H1 (cell line): Measurements from ENCODE around the gene RPS17. TPM values are rescaled to one million over a fixed set of nuclear protein-coding genes. Genes with fewer than 3 reads are reported as not detected.

Experiments used
- CHD7 ChIP-seq: fragments of 300-600 bp; sonication (generic); IDR thresholded peaks from 2 replicates; pipeline ENCODE4 v1.7.1; 2012; ENCODE audit warnings: low read length, moderate library complexity, mild to moderate bottlenecking, inconsistent platforms; ENCODE audit not compliant: insufficient replicate concordance
- HDAC6 ChIP-seq: IDR thresholded peaks from one replicate; pipeline ENCODE4 v1.7.1; 2012; ENCODE audit warnings: low read depth, mild to moderate bottlenecking, inconsistent platforms, low read length, moderate library complexity
- MAFK ChIP-seq: IDR thresholded peaks from 2 replicates; pipeline ENCODE4 v1.6.1; 2012; ENCODE audit warnings: low read depth, mild to moderate bottlenecking, improper control_type of control experiment, low read length
- NRF1 ChIP-seq: IDR thresholded peaks from 2 replicates; pipeline ENCODE4 v1.6.1; 2011; ENCODE audit warnings: mild to moderate bottlenecking, low read depth, low read length, improper control_type of control experiment
- RXRA ChIP-seq: IDR thresholded peaks from 2 replicates; pipeline ENCODE4 v1.6.1; 2011; ENCODE audit warnings: low read depth, mild to moderate bottlenecking, low read length, moderate library complexity; ENCODE audit not compliant: insufficient read depth
- SIN3A ChIP-seq, 2 experiments: IDR thresholded peaks in 1 of 2; conservative IDR thresholded peaks in 1 of 2; 2 replicates each; pipeline ENCODE4 v1.6.1; 2011 to 2012; ENCODE audit warnings: low read length in 2 of 2, improper control_type of control experiment in 1 of 2, low read depth in 1 of 2, mild to moderate bottlenecking in 1 of 2
- SP4 ChIP-seq: IDR thresholded peaks from 2 replicates; pipeline ENCODE4 v1.6.1; 2012; ENCODE audit warnings: low read length, inconsistent platforms
- SRF ChIP-seq: IDR thresholded peaks from 2 replicates; pipeline ENCODE4 v1.6.1; 2011; ENCODE audit warnings: mild to moderate bottlenecking, low read depth, low read length, moderate library complexity
- TAF7 ChIP-seq: optimal IDR thresholded peaks from 2 replicates; pipeline ENCODE3; 2011; ENCODE audit warnings: low read depth, mild to moderate bottlenecking, inconsistent platforms, low read length, moderate library complexity, borderline replicate concordance
- YY1 ChIP-seq: IDR thresholded peaks from 2 replicates; pipeline ENCODE4 v1.6.1; 2011; ENCODE audit warnings: low read depth, mild to moderate bottlenecking, low read length
- polyA plus RNA-seq, 7 experiments: library from polyadenylated mRNA; depleted of rRNA in 3 of 7; stranded (reverse) in 5 of 7; unstranded in 2 of 7; fragments of >200 nt in 5 of 7; fragments of 200-250 nt in 2 of 7; gene quantifications; 1 replicate in 5 of 7; 2 replicates in 1 of 7; 4 replicates in 1 of 7; pipeline versions ENCODE4 v1.2.1 to v1.2.3, GENCODE V29; 2011 to 2013; ENCODE audit warnings: missing spikeins in 2 of 7, mixed read lengths in 2 of 7
- total RNA-seq: library from RNA; stranded (reverse); fragmentation: NEBNext Ultra II Directional; extraction: Animal tissue kit (Norgen Biotek cat#: 25700); gene quantifications from 2 replicates; pipeline ENCODE4 v1.2.1, GENCODE V29; 2021

RPS17 gene
- total and polyA plus RNA-seq, 2 of the 8 experiments (the other 6 are each of a cell fraction or from before 2014, with no cell fraction given) = 2,416 to 5,590 TPM

- no peak for TF ChIP-seq CHD7
- no peak for TF ChIP-seq TAF7
- TF ChIP-seq NRF1 = no peak
- no peak for TF ChIP-seq MAFK
- TF ChIP-seq SRF = no peak
- no peak for TF ChIP-seq RXRA
- TF ChIP-seq SP4 = no peak
- no peak for TF ChIP-seq SIN3A (conservative IDR thresholded peaks at IDR 0.05 in 1 of 2, IDR thresholded peaks at IDR 0.05 in 1 of 2; ENCODE audit: low read depth in 1 of 2, low read length in 2 of 2)
- TF ChIP-seq YY1 = no peak
- no peak for TF ChIP-seq HDAC6
- TF ChIP-seq, all 59 proteins: peak for 0
Measured at GRCh38 chr15:82553846-82554245, 13.6 kb upstream of the RPS17 start (continued).
